GM19467 (cell line): ENCODE results near the gene ZFAND3.
"Not testable (repeated sequence)": the region's sequence is repeated elsewhere in the genome, so short reads cannot be mapped to it uniquely, and the experiment has no call there.

Experiments
- ATAC-seq: cut with Tn5 transposase; IDR thresholded peaks from one replicate; pipeline ENCODE4 v1.9.1; 2021; ENCODE audit warnings: mild to moderate bottlenecking, moderate library complexity; ENCODE audit not compliant: unreplicated experiment

The ZFAND3 gene

GRCh38 chr6:37862430-37862829 lies 42.9 kb downstream of the ZFAND3 start:
- no peak for ATAC-seq

GRCh38 chr6:37862992-37863391 lies 43.5 kb downstream of the ZFAND3 start:
- ATAC-seq: no peak

GRCh38 chr6:37864250-37864649 lies 44.7 kb downstream of the ZFAND3 start:
- no peak for ATAC-seq

GRCh38 chr6:37865504-37865903 lies 46.0 kb downstream of the ZFAND3 start:
- ATAC-seq: no peak

- no peak for ATAC-seq
Observed at GRCh38 chr6:37866590-37867507, 47.3 kb downstream of the ZFAND3 start.

GRCh38 chr6:37867756-37868446 lies 48.4 kb downstream of the ZFAND3 start:
- ATAC-seq: no peak

- no peak for ATAC-seq
Observed at GRCh38 chr6:37868447-37868825, 48.9 kb downstream of the ZFAND3 start.

- ATAC-seq: no peak
Observed at GRCh38 chr6:37871616-37872372, 52.3 kb downstream of the ZFAND3 start.

GRCh38 chr6:37872373-37872745 lies 52.8 kb downstream of the ZFAND3 start:
- ATAC-seq: no peak

GRCh38 chr6:37874726-37875125 lies 55.2 kb downstream of the ZFAND3 start:
- ATAC-seq: no peak

- ATAC-seq: no peak
Observed at GRCh38 chr6:37875561-37876309, 56.2 kb downstream of the ZFAND3 start.

GRCh38 chr6:37876843-37877242 lies 57.3 kb downstream of the ZFAND3 start:
- ATAC-seq: no peak

GRCh38 chr6:37877373-37878149 lies 58.0 kb downstream of the ZFAND3 start:
- ATAC-seq: no peak

GRCh38 chr6:37878150-37878710 lies 58.7 kb downstream of the ZFAND3 start:
- ATAC-seq: no peak

- ATAC-seq: not testable (repeated sequence)
Observed at GRCh38 chr6:37880602-37881001, 61.1 kb downstream of the ZFAND3 start.

- ATAC-seq: no peak
Observed at GRCh38 chr6:37882292-37882691, 62.8 kb downstream of the ZFAND3 start.

- ATAC-seq: no peak
Observed at GRCh38 chr6:37882724-37883413, 63.3 kb downstream of the ZFAND3 start.

GRCh38 chr6:37884548-37884947 lies 65.0 kb downstream of the ZFAND3 start:
- ATAC-seq: no peak

GRCh38 chr6:37889051-37889450 lies 69.5 kb downstream of the ZFAND3 start:
- ATAC-seq: no peak
